Midbrain (tissue), 1 donor: ENCODE data around the gene ZFP3.
"Not testable (repeated sequence)": the region's sequence is repeated elsewhere in the genome, so short reads cannot be mapped to it uniquely, and the experiment has no call there.

Experiments
- DNase-seq: peaks from one replicate; lab custom pipeline; 2025; lab: John Stamatoyannopoulos, UW

The ZFP3 gene

GRCh38 chr17:5077781-5078105 lies 524 bp upstream of the ZFP3 start:
- DNase-seq: no peak

GRCh38 chr17:5080591-5080990 lies 2.3 kb downstream of the ZFP3 start:
- DNase-seq: no peak

GRCh38 chr17:5092218-5093010 lies 14.1 kb downstream of the ZFP3 start:
- no peak for DNase-seq

GRCh38 chr17:5096731-5097100 lies 18.4 kb downstream of the ZFP3 start:
- no peak for DNase-seq

- peak; percentile 5 for DNase-seq
Observed at GRCh38 chr17:5097101-5097834, 19.0 kb downstream of the ZFP3 start.

GRCh38 chr17:5099271-5099670 lies 21.0 kb downstream of the ZFP3 start:
- DNase-seq: no peak

GRCh38 chr17:5100832-5101231 lies 22.6 kb downstream of the ZFP3 start:
- no peak for DNase-seq

GRCh38 chr17:5110816-5111215 lies 32.5 kb downstream of the ZFP3 start:
- DNase-seq: no peak

- DNase-seq: peak; percentile 95
Observed at GRCh38 chr17:5111402-5112204, 33.3 kb downstream of the ZFP3 start, which contains the start of gene ZNF232. Gene ZNF232, minus strand, starts transcription at chr17:5111878. Its CDS starts 56 bp downstream, at chr17:5111822.

- no peak for DNase-seq
Observed at GRCh38 chr17:5115673-5116651, 37.7 kb downstream of the ZFP3 start, which contains the start of gene USP6. Gene USP6, plus strand, starts transcription at chr17:5116032. Its CDS starts 14,336 bp downstream, at chr17:5130368.

- DNase-seq: no peak
Observed at GRCh38 chr17:5118219-5118618, 40.0 kb downstream of the ZFP3 start.

- no peak for DNase-seq
Observed at GRCh38 chr17:5120036-5120435, 41.8 kb downstream of the ZFP3 start.

GRCh38 chr17:5120436-5121185 lies 42.3 kb downstream of the ZFP3 start:
- not testable (repeated sequence) for DNase-seq

GRCh38 chr17:5121186-5121841 lies 43.0 kb downstream of the ZFP3 start:
- no peak for DNase-seq

- DNase-seq: not testable (repeated sequence)
Observed at GRCh38 chr17:5122056-5122455, 43.8 kb downstream of the ZFP3 start.

- DNase-seq: no peak
Observed at GRCh38 chr17:5122586-5123342, 44.5 kb downstream of the ZFP3 start.

GRCh38 chr17:5123343-5124124 lies 45.3 kb downstream of the ZFP3 start:
- no peak for DNase-seq

GRCh38 chr17:5124125-5124760 lies 46.0 kb downstream of the ZFP3 start:
- not testable (repeated sequence) for DNase-seq
